Esophagus squamous epithelium (tissue), 4 donors: ENCODE results near the gene ZNF385A.

Experiments used
- CTCF ChIP-seq, 6 experiments: fragments of 450-650 bp in 4 of 6; fragments of 200-600 bp in 2 of 6; sonication (generic) in 2 of 6; IDR thresholded peaks; one replicate each; pipeline ENCODE4 v1.5.1; 2016 to 2019; ENCODE audit warnings: antibody characterized with exemption in 6 of 6, mild to moderate bottlenecking in 4 of 6, moderate library complexity in 4 of 6
- POLR2A ChIP-seq, 4 donors: fragments of 450-650 bp; IDR thresholded peaks; one replicate each; pipeline ENCODE4 v1.6.1; 2017; ENCODE audit warnings: antibody characterized with exemption in 4 of 4, mild to moderate bottlenecking in 4 of 4, moderate library complexity in 3 of 4

GRCh38 chr12:54432815-54433164 lies 48.3 kb upstream of the ZNF385A start:
- TF ChIP-seq CTCF (IDR thresholded peaks at IDR 0.05) (no peak), POLR2A (IDR thresholded peaks at IDR 0.05) (no peak)
